ENCODE measurements around the gene FARS2. TPM values are rescaled to one million over a fixed set of nuclear protein-coding genes. Genes with fewer than 3 reads are reported as not detected.

Gene FARS2
- polyA plus RNA-seq, 2 of the 4 experiments (the other 2 are of a cell fraction), result 12.9 to 17.5 TPM

DNA sequence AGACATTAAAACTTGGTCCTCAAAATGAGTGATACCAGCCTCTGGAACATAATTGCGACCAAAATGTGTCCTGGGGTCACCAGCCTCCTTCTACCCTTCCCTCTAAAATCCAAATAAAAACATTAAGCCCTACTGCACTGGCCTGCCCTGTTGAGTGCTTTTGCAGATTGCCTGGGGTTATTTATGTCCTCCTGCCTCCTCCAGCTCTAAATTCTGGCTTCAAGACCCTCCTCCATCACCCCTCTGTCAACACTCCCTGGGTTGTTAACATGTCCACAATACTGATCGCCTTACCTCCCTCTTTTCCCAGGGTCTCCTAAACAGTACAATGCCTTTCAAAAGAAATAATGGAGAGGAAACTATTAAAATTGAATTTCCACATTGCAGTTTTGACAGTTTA is 418.0 kb downstream of the FARS2 start:
- ChIA-PET CTCF (no interaction called here), POLR2A (no interaction called here)
- TF ChIP-seq GATA3 (IDR thresholded peaks at IDR 0.05; ENCODE audit: borderline replicate concordance) (no peak), RAD21 (conservative IDR thresholded peaks at IDR 0.05 in 1 of 2, IDR thresholded peaks at IDR 0.05 in 1 of 2) (no peak), KDM1A (IDR thresholded peaks at IDR 0.05; ENCODE audit: low read depth) (no peak), FOSB (CRISPR knock-in tag; IDR thresholded peaks at IDR 0.05) (no peak)
- TF ChIP-seq, protein P1, sequence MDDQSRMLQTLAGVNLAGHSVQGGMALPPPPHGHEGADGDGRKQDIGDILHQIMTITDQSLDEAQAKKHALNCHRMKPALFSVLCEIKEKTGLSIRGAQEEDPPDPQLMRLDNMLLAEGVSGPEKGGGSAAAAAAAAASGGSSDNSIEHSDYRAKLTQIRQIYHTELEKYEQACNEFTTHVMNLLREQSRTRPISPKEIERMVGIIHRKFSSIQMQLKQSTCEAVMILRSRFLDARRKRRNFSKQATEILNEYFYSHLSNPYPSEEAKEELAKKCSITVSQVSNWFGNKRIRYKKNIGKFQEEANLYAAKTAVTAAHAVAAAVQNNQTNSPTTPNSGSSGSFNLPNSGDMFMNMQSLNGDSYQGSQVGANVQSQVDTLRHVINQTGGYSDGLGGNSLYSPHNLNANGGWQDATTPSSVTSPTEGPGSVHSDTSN (IDR thresholded peaks at IDR 0.05), result no peak
- no peak overlapping the region for H3K4me3 ChIP-seq
- DNase-seq (ENCODE audit: low read depth in 1 of 2, low spot score in 1 of 2) (no peak), ATAC-seq (no peak), FAIRE-seq (no peak)
- no peak overlapping the region for H3K4me2 ChIP-seq
- no peaks in the 10 kb centered on the region for H3K4me1 ChIP-seq
- no peak overlapping the region for H3K27ac ChIP-seq
- H3K9me3 ChIP-seq, result no peaks in the 10 kb centered on the region
- 98% methylated on average over 2 of the region's 2 CpGs for WGBS (ENCODE audit: missing lambda C conversion rate)

DNA sequence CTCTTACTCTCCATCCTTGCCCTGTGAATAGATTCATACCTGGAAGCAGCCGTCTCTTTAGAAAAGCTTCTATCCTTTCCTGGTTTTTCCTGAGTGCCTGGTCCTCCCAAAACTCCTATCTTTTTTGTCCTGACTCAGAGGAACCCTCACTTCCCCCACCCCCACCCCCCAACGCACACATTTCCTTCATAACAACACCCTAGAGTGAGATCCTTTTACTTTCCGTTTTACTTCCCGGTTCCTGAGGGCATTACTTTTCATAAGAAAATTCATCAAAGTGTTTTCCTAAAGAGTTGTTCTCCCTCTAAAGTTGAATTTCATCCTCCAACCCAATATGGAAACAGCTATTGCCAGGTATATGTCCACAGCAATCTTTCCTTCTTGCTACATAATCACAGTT is 418.4 kb downstream of the FARS2 start:
- CTCF ChIA-PET, result no interaction called here
- no peaks in the 10 kb centered on the region for H3K9me3 ChIP-seq
- H3K27ac ChIP-seq, result no peak overlapping the region
- H3K4me2 ChIP-seq, result no peak overlapping the region
- FAIRE-seq (no peak), ATAC-seq (no peak), DNase-seq (ENCODE audit: low read depth in 1 of 2, low spot score in 1 of 2) (no peak)
- POLR2A ChIA-PET, result no interaction called here
- WGBS (ENCODE audit: missing lambda C conversion rate), result 48% methylated on average over 3 of the region's 4 CpGs
- TF ChIP-seq, protein P2, sequence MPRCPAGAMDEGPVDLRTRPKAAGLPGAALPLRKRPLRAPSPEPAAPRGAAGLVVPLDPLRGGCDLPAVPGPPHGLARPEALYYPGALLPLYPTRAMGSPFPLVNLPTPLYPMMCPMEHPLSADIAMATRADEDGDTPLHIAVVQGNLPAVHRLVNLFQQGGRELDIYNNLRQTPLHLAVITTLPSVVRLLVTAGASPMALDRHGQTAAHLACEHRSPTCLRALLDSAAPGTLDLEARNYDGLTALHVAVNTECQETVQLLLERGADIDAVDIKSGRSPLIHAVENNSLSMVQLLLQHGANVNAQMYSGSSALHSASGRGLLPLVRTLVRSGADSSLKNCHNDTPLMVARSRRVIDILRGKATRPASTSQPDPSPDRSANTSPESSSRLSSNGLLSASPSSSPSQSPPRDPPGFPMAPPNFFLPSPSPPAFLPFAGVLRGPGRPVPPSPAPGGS (IDR thresholded peaks at IDR 0.05), result no peak
- no peak for TF ChIP-seq POLR2AphosphoS2 (conservative IDR thresholded peaks at IDR 0.05; ENCODE audit: low read length)
- TF ChIP-seq, protein P1 (IDR thresholded peaks at IDR 0.05), result no peak
- TF ChIP-seq ESRRA (IDR thresholded peaks at IDR 0.05; ENCODE audit: borderline replicate concordance, low read length), result no peak
- no peaks in the 10 kb centered on the region for H3K4me1 ChIP-seq
- H3K4me3 ChIP-seq, result no peak overlapping the region

DNA sequence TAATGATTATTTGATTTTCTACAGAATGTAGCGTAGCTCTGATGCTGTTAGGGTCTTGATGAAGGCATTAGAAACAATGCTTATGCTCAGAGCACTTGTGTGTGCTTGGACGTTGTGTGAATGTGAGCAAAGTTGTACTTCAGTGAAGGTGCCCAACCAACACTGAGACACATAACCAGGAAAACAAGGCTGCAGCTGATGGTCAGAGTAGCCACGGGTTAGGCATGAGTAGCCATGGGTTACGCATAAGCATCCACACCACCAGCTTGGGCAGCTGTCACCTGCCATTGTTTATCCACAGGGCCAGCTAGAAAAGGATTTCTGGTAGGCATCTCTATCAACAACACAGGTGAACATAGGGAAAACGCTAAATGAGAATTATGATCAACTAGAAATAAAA is 418.8 kb downstream of the FARS2 start:
- H3K4me3 ChIP-seq, result no peak overlapping the region
- H3K9me3 ChIP-seq, result no peaks in the 10 kb centered on the region
- DNase-seq (ENCODE audit: low read depth in 1 of 2, low spot score in 1 of 2), result no peak
- H3K4me2 ChIP-seq, result no peak overlapping the region
- H3K27ac ChIP-seq, result no peak overlapping the region
- no peak for FAIRE-seq
- CTCF ChIA-PET, result no interaction called here
- WGBS (ENCODE audit: missing lambda C conversion rate), result 87% methylated on average over 5 of the region's 5 CpGs
- no peak for ATAC-seq
- no peaks in the 10 kb centered on the region for H3K4me1 ChIP-seq
- no peak for TF ChIP-seq POLR2AphosphoS2 (conservative IDR thresholded peaks at IDR 0.05; ENCODE audit: low read length)
- no peak for TF ChIP-seq RCOR1 (IDR thresholded peaks at IDR 0.05; ENCODE audit: low read depth, low read length)
- TF ChIP-seq RAD21 (conservative IDR thresholded peaks at IDR 0.05 in 1 of 2, IDR thresholded peaks at IDR 0.05 in 1 of 2), result no peak
- TF ChIP-seq, protein P3, sequence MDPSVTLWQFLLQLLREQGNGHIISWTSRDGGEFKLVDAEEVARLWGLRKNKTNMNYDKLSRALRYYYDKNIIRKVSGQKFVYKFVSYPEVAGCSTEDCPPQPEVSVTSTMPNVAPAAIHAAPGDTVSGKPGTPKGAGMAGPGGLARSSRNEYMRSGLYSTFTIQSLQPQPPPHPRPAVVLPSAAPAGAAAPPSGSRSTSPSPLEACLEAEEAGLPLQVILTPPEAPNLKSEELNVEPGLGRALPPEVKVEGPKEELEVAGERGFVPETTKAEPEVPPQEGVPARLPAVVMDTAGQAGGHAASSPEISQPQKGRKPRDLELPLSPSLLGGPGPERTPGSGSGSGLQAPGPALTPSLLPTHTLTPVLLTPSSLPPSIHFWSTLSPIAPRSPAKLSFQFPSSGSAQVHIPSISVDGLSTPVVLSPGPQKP (IDR thresholded peaks at IDR 0.05; ENCODE audit: low read depth, low read length), result no peak
- POLR2A ChIA-PET, result no interaction called here

DNA sequence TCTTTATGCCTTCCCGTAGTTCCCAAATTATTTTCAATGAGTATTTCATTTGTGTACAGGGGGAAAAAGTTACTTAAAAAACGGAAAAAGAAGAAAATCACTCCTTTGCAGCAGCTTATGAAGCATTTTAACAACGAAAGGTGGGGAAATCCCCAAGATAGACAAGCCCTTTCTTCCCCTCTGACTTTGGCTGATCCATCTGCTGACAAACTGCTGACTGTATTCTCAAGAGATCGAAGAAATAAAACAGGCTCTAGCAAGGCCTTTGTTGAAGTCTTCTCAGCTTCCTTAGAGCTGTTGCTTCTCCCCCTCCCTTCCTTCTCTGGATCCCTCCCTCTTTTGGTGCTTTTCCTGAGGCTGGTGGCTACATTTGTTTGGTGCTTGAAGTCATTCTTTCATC is 420.2 kb downstream of the FARS2 start:
- ATAC-seq (no peak), FAIRE-seq (no peak), DNase-seq (ENCODE audit: low read depth in 1 of 2, low spot score in 1 of 2) (no peak)
- Histone ChIP-seq H3K27ac (no peak overlapping the region), H3K4me3 (no peak overlapping the region), H3K9me3 (no peaks in the 10 kb centered on the region), H3K4me2 (no peak overlapping the region), H3K4me1 (no peaks in the 10 kb centered on the region)
- POLR2A ChIA-PET, result no interaction called here
- CTCF ChIA-PET, result no interaction called here
- TF ChIP-seq, protein P4, sequence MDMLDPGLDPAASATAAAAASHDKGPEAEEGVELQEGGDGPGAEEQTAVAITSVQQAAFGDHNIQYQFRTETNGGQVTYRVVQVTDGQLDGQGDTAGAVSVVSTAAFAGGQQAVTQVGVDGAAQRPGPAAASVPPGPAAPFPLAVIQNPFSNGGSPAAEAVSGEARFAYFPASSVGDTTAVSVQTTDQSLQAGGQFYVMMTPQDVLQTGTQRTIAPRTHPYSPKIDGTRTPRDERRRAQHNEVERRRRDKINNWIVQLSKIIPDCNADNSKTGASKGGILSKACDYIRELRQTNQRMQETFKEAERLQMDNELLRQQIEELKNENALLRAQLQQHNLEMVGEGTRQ (IDR thresholded peaks at IDR 0.05), result no peak
- TF ChIP-seq RNF2 (IDR thresholded peaks at IDR 0.05; ENCODE audit: borderline replicate concordance, low read depth) (no peak), HEYL (CRISPR knock-in tag; IDR thresholded peaks at IDR 0.05) (no peak), ZC3H11A (IDR thresholded peaks at IDR 0.05) (no peak), HDAC2 (IDR thresholded peaks at IDR 0.05) (no peak), ESRRA (IDR thresholded peaks at IDR 0.05; ENCODE audit: borderline replicate concordance, low read length) (no peak), RARB (CRISPR knock-in tag; IDR thresholded peaks at IDR 0.05) (no peak), BHLHE40 (IDR thresholded peaks at IDR 0.05; ENCODE audit: low read depth, low read length) (no peak), FOXS1 (CRISPR knock-in tag; IDR thresholded peaks at IDR 0.05) (no peak), POLR2AphosphoS2 (conservative IDR thresholded peaks at IDR 0.05; ENCODE audit: low read length) (no peak), TP53 (CRISPR knock-in tag; IDR thresholded peaks at IDR 0.05) (no peak), HOXB13 (CRISPR knock-in tag; IDR thresholded peaks at IDR 0.05; ENCODE audit: low read depth) (no peak), CHD4 (IDR thresholded peaks at IDR 0.05; ENCODE audit: borderline replicate concordance) (no peak), RCOR1 (IDR thresholded peaks at IDR 0.05; ENCODE audit: low read depth, low read length) (no peak)
- TF ChIP-seq, protein P2 (IDR thresholded peaks at IDR 0.05), result no peak
- TF ChIP-seq, protein P5, sequence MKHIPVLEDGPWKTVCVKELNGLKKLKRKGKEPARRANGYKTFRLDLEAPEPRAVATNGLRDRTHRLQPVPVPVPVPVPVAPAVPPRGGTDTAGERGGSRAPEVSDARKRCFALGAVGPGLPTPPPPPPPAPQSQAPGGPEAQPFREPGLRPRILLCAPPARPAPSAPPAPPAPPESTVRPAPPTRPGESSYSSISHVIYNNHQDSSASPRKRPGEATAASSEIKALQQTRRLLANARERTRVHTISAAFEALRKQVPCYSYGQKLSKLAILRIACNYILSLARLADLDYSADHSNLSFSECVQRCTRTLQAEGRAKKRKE (CRISPR knock-in tag; IDR thresholded peaks at IDR 0.05; ENCODE audit: low read depth), result no peak
- 63% methylated on average over 4 of the region's 4 CpGs for WGBS (ENCODE audit: missing lambda C conversion rate)

All from A549 (cell line).